NCI-H1694 (cell line): ENCODE results near the gene IGDCC3.

Experiments used
- DNase-seq: peaks from one replicate; lab custom pipeline; 2025; lab: John Stamatoyannopoulos, UW

The IGDCC3 gene

DNA sequence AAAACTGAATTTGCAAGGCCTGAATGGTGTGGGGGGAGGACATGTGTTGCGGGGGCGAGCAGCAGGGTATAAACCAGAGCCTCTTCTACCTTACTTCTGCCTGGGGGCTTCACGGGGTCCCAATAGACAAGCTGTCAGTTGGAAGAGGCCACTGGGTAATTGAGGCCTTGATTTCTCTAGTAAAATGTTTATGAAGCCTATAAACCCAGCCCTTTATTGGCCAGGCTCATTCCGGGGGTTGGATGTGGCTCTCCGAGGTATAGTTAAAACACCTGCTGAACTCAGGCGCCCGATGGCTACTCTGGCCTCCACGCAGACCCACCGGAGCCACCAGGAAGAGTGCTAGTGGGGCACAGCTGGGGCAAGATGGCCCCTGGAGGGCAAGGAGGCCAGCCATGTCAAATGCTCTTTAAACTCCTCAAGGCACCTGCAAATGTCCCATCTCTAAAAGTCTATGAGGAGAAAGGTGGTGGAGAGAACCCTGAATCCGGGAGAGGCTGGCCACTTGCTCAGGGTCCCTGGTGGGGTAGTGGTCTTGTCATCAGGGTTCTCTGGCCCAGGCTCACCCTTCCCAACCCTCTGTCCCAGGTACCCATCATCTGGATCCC is 34.3 kb downstream of the IGDCC3 start:
- DNase-seq = no peak

DNA sequence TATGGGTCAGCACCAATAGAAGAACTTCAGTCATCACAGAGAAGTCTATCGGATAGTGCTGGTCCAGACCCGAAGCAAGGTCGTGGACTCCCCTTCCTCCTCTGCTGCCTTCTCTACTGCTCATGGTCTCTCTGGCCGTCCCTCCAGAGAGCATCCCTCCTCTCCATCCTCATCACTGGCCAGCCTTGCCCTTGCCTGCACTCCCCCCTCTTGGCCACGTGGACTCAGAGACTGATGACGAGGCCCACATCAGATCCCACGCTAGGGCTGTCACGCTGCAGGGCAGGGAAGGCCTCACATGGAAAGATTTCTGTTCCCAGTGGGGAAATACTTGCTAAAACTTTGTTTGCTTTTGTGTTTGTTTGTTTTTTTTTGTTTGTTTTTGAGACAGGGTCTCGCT is 35.3 kb downstream of the IGDCC3 start:
- no peak for DNase-seq

DNA sequence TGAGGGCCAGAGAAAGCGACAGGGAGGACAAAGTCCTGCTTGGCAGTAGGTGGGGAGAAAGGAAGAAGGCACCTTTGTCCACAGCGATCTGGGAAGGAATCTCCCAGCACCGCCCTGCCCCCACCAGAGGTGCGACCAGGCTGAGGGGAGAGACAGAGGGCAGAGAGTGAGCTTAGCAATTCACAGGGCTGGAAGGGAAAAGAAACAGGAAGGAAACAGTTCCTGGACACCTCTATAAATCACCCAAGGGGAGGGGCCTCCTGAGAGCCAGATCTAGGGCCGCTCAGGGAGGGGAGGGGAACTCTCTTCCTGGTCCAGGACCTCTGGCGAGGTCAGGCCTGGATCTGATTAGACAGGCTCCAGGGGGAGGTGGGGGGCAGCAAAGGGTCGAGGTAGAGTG is 37.9 kb downstream of the IGDCC3 start:
- no peak for DNase-seq

DNA sequence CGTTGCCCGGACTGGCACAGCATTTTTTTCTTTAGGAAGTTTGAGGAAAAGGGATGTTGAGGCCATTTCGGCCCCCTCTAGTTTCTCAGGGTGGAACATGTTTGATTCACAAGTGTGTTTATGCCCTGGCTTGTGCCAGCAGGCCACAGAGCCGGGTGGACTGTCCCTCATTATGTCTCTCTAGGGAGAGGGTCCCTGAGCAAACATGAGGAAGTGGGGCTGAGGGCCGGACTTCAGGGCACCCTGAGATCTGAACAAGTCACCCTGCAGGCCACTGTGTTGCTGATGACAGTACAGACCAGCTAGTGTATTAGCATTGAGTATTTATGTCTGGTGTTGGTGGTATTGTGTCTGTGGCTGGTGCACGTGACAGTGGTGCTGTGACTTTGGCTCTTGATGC is 38.4 kb downstream of the IGDCC3 start:
- DNase-seq = no peak

DNA sequence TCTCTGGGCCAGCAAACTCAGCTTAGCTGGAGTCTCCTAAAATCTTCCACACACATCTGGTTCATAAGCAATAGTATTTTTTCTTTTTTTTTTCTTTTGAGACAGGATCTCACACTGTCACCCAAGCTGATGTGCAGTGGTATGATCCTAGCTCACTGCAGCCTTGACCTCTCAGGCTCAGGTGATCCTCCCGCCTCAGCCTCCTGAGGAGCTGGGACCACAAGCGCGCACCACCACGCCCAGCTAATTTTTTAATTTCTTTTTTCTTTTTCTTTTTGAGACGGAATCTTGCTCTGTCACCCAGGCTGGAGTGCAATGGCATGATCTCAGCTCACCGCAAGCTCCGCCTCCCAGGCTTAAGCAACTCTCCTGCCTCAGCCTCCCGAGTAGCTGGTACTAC is 39.0 kb downstream of the IGDCC3 start:
- no peak for DNase-seq

DNA sequence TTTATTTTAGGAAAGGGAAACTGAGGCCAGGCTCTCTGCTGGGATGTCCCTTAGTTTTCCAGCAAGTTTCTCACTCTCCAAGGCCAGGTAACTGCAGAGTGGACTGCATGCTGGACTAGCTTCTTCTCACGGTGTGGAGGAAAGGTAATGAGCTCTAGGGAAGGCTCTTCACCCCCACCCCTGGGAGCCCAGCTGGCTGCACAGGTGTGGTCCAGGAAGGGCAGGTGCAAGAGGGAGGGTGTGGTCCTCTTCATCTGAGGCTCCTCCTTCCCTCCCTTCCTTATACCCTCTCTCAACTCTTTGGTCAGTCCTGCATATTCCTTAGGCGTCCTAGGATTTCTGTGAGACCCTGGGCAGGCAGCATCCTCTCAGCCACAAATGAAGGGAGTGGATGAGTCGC is 39.4 kb downstream of the IGDCC3 start:
- no peak for DNase-seq

DNA sequence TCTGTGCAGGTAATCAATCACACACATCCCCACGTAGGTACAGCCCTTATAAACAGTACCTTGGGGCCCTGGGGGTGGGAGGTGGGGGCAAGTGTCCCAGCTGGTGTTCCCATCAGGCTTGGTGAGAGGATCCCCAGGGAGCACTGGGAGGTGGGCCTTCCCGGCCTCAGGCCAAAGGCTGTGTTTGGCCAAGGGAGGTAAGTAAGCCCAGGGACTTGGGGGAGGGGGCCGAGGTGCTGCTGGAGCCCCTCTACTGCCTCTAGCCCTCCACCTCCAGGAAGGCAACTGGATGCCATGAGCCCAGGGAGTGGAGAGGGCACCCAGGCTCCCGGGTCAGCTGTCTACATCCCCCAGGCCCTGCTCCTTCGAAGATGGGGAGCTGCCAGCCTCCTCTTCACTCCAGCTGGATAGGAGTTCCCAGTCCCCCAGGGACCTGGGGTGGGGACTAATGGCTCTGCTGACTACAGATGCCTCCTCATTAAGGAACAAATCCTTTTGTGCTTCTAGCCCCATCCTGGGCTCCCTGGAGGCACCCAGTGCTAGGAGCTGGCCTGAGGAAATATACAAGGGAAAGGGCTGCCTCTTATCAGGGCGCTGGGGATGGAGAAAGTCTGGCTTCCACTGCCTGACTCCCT is 40.2 kb downstream of the IGDCC3 start:
- peak; percentile 38 for DNase-seq

DNA sequence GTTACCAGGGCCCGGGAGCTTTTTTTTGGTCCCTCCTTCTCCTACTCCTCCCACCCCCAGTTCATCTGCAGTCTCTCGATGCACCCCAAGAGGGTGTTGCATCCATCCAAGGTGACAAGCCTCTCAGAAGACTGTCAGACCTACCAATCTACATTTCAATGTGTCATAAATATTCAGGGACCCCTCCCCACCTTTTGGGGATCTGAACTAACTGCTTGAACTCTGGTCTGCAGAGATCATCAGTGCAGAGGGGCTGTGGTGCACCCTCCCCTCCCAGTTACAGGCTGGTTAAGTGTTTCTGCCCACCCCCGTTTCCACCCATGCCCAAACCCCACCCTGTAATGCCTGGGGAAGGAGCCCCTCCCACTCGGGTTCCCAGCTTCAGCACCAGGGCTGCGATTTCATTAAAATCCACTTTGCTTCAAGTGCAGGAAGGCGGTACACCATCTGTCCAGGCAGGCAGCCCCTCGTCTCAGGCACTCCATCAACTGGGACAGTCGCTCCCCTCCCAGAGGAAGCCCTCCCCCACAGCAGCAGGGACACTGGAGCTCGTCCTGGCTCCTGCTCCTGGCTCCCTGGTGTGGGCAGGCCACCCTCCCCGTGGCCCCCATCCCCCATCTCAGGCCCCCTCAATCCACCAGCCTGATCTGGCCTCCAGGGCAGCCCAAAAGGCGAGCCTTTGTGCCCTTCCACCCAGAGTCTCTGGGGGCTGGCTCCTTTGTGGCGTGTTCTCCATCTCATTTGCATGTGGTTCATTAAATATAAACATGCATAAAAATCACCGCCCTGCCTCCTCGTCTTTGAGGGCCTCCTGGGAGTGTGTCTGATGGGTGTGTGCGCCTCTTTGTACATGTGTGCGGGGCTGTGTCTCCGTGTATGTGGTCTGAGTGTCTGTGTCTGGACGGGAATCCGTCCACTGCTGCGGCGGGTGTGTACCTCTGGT is 41.0 kb downstream of the IGDCC3 start:
- DNase-seq = peak; percentile 50

DNA sequence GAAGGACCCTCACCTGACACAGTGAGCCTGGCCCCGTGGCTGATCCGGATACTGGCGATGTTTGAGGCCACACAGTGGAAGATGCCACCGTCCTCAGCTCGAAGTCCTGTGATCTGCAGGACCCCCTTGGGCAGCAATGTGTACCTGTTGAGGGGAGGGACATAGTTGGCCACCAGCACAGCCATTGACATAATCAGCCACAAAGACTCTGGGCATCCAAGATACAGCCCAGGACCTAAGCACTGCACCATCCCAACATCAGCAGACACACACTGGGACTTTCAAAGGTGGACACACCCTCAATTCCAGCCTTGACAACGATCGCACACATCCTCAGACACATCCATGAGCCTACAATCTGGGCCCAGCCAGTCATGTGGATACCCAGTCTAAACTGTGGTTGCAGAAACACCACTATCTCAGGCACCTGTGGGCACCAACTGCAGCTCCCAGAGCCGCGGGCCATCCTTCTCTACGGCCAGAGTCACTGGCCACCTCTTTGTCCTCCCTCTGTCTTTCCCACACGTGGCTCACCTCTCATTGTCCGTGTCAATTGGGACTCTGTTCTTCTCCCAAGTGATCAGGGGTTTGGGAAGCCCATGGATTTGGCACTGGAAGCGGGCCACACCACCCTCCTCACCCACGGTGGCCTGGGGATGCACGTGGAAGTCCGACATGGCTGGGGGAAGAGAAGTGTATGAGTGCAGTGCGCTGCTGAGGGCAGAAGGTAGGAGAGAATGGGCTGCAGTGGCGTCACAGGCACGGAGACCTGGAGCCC is 42.3 kb downstream of the IGDCC3 start:
- no peak for DNase-seq

DNA sequence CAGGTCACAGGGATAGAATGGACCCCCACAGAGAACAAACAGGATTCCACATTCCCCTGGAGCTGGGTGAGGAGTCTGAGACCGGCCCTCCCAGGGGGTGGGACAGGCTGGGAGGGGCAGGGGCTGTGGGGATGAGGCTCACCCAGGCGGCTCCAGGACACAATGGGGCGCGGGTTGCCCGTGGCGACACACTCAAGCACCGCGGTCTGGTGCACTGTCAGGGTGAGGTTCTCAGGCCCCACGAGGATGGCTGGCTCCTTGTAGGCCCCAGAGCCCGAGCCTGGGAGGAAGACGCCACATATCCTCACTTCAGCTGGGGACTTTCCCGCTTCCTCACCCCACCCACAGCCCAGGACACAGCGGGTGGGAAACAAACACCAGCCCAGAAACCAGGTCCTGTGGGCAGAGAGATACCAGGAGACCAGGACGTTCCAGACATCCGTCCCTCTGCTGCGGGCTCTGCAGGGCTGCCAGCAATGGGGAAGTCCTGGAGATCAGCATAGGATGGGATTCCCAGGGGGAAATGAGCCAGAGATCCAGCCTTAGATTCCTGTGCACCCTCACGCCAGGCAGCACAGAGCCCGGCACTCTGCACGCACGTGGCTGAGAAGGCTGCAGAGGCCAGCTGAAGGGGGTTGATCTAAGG is 43.1 kb downstream of the IGDCC3 start:
- no peak for DNase-seq

DNA sequence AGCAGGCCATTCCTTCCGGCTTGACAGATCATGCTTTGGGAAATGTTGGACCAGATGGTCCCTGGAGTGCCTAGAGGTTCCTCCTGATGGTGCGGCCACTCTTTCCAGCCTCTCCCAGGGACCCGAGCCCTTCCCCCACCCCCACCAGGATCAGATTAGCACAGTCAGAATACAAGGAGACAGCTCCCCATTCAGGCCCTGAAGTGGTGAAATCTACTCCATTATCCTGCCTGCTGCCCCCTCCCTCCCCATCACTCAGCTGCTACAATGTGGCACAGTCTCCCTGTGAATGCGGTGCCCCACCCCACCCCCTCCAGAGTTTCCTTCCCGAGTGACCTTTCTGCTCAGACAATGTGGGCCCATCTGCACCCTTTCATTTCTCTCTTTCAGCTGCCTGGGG is 43.9 kb downstream of the IGDCC3 start:
- no peak for DNase-seq

DNA sequence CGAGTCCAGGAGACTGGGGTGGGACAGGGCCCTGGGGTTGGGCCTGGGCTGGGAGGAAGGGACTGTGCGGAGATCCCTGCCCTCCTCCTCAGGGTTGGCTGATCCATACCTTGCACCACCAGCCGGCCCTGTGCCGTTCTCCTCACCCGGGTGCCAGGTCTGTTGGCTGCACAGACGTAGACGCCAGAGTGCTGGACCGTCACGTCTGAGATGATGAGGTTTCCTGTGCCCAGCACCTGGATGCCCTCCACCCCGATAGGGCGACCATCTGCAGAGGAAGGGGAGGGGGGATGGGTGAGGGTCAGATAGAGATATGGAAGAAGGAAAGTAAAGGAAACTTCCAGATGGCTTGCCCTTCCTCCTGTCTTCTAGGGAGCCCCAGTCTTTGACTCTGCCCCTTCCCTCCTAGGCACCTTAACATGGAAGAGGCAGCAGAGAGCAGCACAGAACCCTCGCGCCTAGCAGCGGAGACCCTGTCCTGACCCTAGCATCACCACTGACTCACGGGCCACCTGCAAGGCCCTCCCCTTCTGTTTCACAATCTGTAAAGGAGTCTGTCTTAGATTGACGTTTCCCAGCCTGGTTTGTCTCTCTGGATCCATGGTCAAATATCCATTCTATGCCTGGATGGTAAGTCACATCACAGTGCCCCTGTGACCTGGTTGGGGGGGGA is 44.5 kb downstream of the IGDCC3 start:
- no peak for DNase-seq

DNA sequence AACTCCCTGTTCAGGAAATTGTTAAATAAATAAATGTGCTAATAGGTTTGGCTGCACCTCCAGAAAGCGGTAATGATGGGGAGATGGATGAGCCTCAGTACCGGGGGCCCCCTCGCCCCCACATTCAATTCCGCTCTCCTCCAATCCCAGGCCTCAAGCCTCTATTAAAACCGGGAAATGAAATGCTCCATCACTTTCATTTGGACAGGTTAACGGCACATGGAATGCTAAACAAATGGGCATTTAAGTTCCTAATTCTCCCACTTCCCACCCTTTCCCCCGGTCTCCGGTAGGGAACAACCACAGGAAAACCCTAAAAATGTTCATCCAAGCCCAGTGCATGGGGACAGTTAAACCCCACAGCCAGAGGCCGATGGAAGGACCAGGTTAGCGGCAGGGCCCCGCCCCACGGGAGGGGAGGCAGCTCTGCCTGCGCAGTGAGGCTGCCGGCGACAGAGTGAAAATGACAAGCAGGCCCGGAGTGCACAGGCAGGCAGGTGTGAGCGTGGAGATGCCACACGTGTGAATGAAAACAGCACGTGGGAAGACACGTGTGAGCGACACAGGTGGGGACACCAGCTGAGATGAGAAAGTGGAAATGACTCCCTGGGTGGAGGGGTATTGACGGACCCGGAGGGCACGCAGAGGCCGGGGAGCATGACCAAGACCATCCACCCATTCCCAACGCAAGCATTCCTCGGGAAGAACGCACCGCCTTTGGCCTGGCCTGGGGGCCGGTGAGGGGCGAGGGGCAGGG is 45.2 kb downstream of the IGDCC3 start:
- DNase-seq = no peak

DNA sequence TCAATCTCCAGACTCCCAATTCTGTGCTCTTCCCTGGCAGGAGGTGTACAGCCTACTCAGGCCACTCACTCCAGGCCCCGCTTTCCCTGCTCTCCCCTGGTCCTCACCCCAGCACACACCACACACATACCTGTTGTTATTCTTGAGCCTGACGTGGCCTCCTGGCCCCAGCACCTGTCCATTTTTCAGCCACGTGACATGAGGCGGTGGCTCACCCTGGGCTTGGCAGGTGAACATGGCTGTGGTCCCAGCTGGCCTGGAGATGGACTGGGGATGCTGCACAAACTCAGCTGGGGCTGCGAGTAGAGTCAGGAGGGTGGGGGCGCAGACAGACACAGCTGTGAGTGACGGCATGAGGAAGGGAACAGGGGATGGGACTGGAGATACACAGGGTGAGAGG is 46.0 kb downstream of the IGDCC3 start:
- DNase-seq = no peak

DNA sequence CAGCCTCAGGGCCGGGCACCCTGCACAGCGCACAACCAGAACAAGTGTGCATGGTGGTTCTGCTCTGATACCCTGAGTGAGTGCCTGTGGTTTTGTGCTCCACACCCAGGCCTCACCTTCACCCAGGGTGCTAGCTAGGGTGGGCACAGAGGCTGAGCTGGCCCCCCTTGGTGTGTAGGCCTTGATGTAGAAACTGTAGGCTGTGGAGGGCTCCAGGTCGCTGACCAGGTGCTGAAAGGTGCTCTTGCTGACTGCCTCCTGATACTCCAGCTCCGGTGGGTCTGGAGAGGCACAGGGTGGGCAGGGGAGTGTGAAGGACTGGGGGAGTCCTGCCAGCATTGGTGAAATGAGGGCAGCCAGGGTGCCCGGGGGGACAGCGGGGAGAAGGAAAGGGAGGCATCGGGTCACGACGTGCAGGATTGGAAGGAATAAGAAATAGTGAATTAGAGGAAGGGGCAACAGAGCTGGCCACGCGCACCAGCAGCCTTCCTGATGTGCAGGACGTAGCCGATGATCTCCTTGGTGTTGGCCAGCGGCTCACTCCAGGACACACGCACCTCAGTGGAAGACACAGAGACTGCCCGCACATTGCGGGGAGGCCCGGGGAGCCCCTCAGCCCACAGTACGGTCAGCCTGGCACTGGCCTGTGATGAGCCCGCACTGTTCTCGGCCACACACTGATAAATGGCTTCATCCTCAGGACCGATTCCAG is 46.7 kb downstream of the IGDCC3 start:
- DNase-seq = no peak

DNA sequence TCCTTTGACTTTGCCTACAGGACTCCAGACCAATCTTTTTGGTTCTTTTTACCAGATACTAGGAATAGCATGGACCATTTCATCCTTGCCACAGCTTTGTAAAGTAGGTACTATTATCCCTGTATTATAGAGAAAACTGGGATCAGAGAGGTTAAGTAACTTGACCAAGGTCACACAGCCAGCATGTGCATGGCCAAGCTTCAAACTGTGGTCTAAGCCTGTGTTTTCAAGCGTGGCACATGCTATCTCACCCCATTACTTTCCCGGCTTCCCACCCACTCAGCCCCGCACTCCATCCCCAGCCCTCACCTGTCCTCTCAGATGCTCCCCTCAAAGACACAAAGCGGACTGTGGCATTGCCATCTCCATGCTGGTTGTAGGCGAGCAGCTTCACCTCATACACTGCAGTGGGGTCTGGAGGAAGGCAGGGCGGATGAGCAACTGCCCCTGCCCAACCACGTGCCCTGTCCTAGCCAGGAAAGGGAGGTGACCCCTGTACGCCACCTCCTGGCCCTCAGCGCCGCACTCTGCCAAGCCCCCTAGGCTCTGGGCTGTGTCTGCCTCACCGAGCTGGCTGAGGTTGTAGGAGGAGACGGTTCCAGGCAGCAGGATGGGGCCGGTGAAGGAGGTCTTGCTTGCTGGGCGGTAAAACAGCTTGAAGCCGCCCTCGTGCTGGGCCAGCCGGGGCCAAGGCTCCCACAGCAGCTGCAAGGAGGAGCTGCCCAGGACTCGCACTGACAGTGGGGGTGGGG is 47.6 kb downstream of the IGDCC3 start:
- DNase-seq = no peak

DNA sequence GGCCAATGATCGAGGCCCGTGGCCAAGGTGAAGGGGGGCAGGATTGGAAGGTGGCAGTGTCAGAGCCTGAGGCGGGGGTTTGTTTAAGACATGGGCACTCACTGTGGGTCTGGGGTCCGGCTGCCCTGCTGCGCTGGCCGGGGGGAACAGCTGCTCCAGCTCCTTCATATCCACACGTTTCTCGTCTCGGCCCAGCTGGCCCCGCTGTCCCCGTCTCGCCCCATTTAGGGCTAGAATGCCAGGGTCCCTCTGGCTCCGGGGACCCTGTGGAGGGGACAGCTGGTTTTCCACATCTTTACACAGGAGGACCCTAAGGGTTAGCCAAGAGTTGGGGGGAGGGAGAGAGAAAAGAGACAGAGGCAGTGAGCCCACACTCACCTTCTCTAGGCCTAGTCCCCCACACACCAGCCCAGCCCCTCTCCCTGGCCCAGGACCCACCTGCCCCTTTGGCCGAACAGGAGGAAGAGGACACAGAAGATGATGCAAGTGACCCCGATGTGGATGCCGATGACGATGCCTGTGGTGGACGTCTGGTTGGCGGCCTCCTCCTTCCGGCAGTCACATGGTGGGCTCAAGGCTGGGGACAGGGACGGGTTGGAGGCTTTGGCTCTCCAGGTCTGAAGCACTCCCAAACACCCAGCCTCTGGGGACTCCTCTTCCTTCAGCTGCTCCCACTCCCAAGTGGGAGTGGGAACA is 48.4 kb downstream of the IGDCC3 start:
- DNase-seq = no peak

DNA sequence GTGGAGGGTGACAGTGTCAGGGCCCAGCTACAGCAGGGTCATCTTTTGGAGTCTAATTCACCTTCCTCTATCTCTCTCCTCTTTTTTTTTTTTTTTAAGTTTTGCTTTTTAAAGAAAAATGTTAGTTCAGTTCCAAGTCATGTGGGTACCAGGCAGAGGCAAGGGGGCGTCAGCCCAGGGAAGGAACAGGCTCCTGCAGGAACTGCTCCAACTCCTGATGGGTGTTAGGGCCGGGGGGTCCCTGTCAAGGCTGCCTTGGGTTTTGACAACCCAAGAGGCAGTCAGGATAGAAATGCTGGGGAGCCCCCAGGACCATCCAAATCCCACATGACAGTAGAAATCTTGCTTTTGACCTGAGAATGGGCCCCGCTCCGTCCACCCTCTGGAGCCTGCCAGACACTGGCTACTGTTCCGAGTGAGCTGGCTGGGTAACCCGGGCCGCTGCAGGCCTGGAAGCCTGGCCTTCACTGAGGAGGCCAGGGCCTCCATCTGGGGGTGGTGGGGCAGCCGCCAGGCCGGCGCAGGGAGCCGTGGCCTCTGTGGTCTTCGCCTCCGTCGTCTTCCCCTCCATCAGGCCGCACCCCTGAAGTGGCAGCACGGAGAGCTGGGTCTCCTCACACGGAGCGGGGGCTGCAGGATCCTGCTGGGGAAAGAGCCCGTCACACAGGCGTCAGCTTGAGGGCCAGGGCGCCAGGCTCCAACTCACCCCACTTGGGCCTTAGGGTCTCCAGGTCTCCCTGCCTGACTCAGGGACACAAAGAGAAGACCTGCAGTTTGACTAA is 49.1 kb downstream of the IGDCC3 start:
- no peak for DNase-seq
